NT2/D1 (cell line): Measurements from ENCODE around the gene OPCML.

Experiments
- DNase-seq: peaks from one replicate; pipeline ENCODE4 v3.0.0-alpha.2; 2011; ENCODE audit warnings: low read depth, low spot score
- H3K27me3 ChIP-seq: 2 replicates; pipeline ENCODE4 v1.6.0; 2011; ENCODE audit warnings: mild to moderate bottlenecking; ENCODE audit not compliant: insufficient read length, insufficient read depth
- H3K36me3 ChIP-seq: 2 replicates; pipeline ENCODE4 v1.6.1; 2011; ENCODE audit warnings: mild to moderate bottlenecking, low read length, mixed read lengths; ENCODE audit not compliant: insufficient read depth, insufficient read length
- H3K4me1 ChIP-seq: 2 replicates; pipeline ENCODE4 v1.5.1; 2011; ENCODE audit not compliant: insufficient read depth, insufficient read length
- H3K4me3 ChIP-seq: 2 replicates; pipeline ENCODE4 v1.5.1; 2011; ENCODE audit warnings: low read depth; ENCODE audit not compliant: insufficient read length
- H3K9ac ChIP-seq: 2 replicates; pipeline ENCODE4 v1.6.0; 2011; ENCODE audit warnings: low read depth; ENCODE audit not compliant: insufficient read length
- H3K9me3 ChIP-seq: 2 replicates; pipeline ENCODE4 v1.5.1; 2011; ENCODE audit warnings: mild to moderate bottlenecking, low read length; ENCODE audit not compliant: insufficient read depth
- SUZ12 ChIP-seq: IDR thresholded peaks from 2 replicates; pipeline ENCODE4 v1.6.1; 2011; ENCODE audit not compliant: insufficient read length, insufficient read depth; ENCODE audit errors: extremely low read depth
- YY1 ChIP-seq: IDR thresholded peaks from 2 replicates; pipeline ENCODE4 v1.6.1; 2011; ENCODE audit not compliant: insufficient read length, insufficient read depth
- ZNF274 ChIP-seq: IDR thresholded peaks from 2 replicates; pipeline ENCODE4 v1.6.1; 2011; ENCODE audit warnings: mild to moderate bottlenecking, low read depth, low read length

OPCML gene

DNA sequence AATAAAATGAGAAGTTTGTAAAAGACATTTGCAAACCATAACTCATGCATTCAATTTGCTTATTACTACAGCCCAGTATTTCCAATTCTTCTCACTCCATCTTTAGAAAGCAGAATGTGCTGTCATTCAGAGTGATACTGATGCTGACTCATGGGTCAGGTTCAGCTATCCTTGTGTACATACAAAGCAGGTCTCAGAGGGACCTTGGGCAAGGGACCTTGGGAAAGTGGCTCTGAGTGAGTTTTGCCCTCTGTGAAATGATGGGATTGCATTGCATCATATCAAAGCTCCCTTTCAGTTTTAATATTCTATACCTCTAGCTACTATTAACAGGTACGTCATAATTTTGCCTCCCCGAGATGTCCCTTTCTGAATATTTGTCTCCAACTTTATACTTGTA lies 848.7 kb downstream of the OPCML start:
- Histone ChIP-seq H3K36me3 (no peaks in the 10 kb centered on the region), H3K27me3 (no peaks in the 10 kb centered on the region), H3K9me3 (no peaks in the 10 kb centered on the region), H3K4me3 (no peak overlapping the region), H3K4me1 (no peaks in the 10 kb centered on the region), H3K9ac (no peak overlapping the region)
- DNase-seq, result no peak
- TF ChIP-seq SUZ12 (no peak), YY1 (no peak), ZNF274 (no peak)

GRCh38 chr11:132681971-132682370 lies 850.3 kb downstream of the OPCML start:
- Histone ChIP-seq H3K9ac (no peak overlapping the region), H3K4me3 (no peak overlapping the region), H3K36me3 (no peaks in the 10 kb centered on the region), H3K9me3 (peaks cover 4% of the 10 kb centered on the region; the same call in 1 of the 2 replicates), H3K4me1 (no peaks in the 10 kb centered on the region), H3K27me3 (no peaks in the 10 kb centered on the region)
- no peak for DNase-seq
- TF ChIP-seq SUZ12 (no peak), YY1 (no peak), ZNF274 (no peak)

GRCh38 chr11:132680584-132680983 lies 851.7 kb downstream of the OPCML start:
- no peaks in the 10 kb centered on the region for H3K27me3 ChIP-seq
- no peak overlapping the region for H3K9ac ChIP-seq
- DNase-seq, result no peak
- no peaks in the 10 kb centered on the region for H3K4me1 ChIP-seq
- no peaks in the 10 kb centered on the region for H3K36me3 ChIP-seq
- peaks cover 4% of the 10 kb centered on the region; the same call in 1 of the 2 replicates for H3K9me3 ChIP-seq
- no peak for TF ChIP-seq SUZ12
- TF ChIP-seq ZNF274, result no peak
- TF ChIP-seq YY1, result no peak
- H3K4me3 ChIP-seq, result no peak overlapping the region

DNA sequence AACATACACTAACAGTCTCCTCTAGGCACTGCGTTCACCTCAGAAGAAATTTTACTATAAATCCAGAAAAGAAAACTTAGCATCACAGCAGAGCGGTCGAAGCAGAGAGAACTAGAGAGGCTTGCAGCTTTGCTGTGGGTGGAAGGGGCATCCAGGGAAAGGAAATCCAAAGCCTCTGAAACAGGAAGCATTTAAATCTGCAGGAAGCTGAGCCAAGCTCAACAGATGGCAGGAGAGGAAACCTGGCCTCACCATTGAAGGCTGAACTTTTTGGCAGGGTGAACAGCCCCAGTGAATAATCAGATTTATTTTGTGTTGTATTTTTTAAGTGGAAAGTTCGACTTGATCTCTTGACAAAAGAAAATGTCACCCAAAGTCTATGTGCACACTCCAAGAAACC lies 858.1 kb downstream of the OPCML start:
- TF ChIP-seq ZNF274, result no peak
- TF ChIP-seq SUZ12, result no peak
- TF ChIP-seq YY1, result no peak
- no peaks in the 10 kb centered on the region for H3K36me3 ChIP-seq
- no peak overlapping the region for H3K4me3 ChIP-seq
- H3K9ac ChIP-seq, result no peak overlapping the region
- H3K4me1 ChIP-seq, result no peaks in the 10 kb centered on the region
- no peak for DNase-seq
- H3K27me3 ChIP-seq, result no peaks in the 10 kb centered on the region
- peaks cover 4% of the 10 kb centered on the region; the same call in 1 of the 2 replicates for H3K9me3 ChIP-seq

GRCh38 chr11:132671851-132672370 lies 860.4 kb downstream of the OPCML start:
- H3K9ac ChIP-seq, result no peak overlapping the region

GRCh38 chr11:132670921-132671675 lies 861.2 kb downstream of the OPCML start:
- no peak overlapping the region for H3K4me3 ChIP-seq
- TF ChIP-seq YY1, result no peak
- no peak for TF ChIP-seq SUZ12
- TF ChIP-seq ZNF274, result no peak
- no peaks in the 10 kb centered on the region for H3K9me3 ChIP-seq
- H3K27me3 ChIP-seq, result no peaks in the 10 kb centered on the region
- no peak overlapping the region for H3K9ac ChIP-seq
- H3K36me3 ChIP-seq, result no peaks in the 10 kb centered on the region
- no peaks in the 10 kb centered on the region for H3K4me1 ChIP-seq
- no peak for DNase-seq

More at GRCh38 chr11:132671851-132672370, 860.4 kb downstream of the OPCML start:
- Histone ChIP-seq H3K27me3 (no peaks in the 10 kb centered on the region), H3K36me3 (no peaks in the 10 kb centered on the region), H3K4me1 (no peaks in the 10 kb centered on the region), H3K9me3 (no peaks in the 10 kb centered on the region), H3K4me3 (no peak overlapping the region)
- no peak for DNase-seq
- TF ChIP-seq YY1, result no peak
- TF ChIP-seq SUZ12, result no peak
- TF ChIP-seq ZNF274, result no peak

DNA sequence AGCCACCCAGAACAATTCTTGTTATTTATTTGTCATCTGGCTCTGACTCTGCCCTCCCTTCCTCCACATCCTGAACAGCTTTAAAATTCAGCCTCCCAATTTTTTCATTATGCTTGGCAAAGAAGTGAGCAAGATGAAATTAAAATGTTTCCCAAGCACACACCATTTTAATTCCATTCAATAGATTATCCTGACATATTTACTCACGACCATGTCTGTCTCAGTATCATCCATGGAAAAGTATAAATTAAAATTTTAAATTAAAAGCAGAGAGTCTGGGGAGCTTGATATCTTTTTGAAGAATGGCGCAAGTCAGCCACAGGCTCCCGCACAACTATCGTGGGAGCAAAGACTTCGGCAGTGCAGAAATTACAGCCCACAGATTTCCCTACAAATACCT lies 862.4 kb downstream of the OPCML start:
- Histone ChIP-seq H3K4me3 (no peak overlapping the region), H3K36me3 (no peaks in the 10 kb centered on the region), H3K9ac (no peak overlapping the region), H3K4me1 (no peaks in the 10 kb centered on the region), H3K27me3 (no peaks in the 10 kb centered on the region), H3K9me3 (no peaks in the 10 kb centered on the region)
- TF ChIP-seq ZNF274 (no peak), YY1 (no peak), SUZ12 (no peak)
- DNase-seq, result no peak
